Right atrium auricular region (tissue), 2 donors: ENCODE results near the gene LTK. TPM values are rescaled to one million over a fixed set of nuclear protein-coding genes. Genes with fewer than 3 reads are reported as not detected.
A peak's percentile ranks its signal among the peaks of the same experiment; 100 is the strongest.

Experiments used
- DNase-seq: peaks from one replicate; pipeline ENCODE4 v3.0.0-alpha.2; 2019; ENCODE audit warnings: low spot score
- H3K27ac ChIP-seq, 2 donors: fragments of 200-600 bp; sonication (generic); 1 replicate in 1 of 2; 2 replicates in 1 of 2; pipeline ENCODE4 v1.5.1; 2016 to 2019
- H3K27me3 ChIP-seq, 2 donors: fragments of 200-600 bp; sonication (generic); one replicate each; pipeline versions ENCODE4 v1.5.1 to v1.6.0; 2017 to 2019
- H3K36me3 ChIP-seq: fragments of 200-600 bp; sonication (generic); one replicate; pipeline ENCODE4 v1.5.1; 2016
- H3K4me1 ChIP-seq, 2 donors: fragments of 200-600 bp; sonication (generic); one replicate each; pipeline versions ENCODE4 v1.5.1 to v1.6.0; 2017 to 2019
- H3K4me3 ChIP-seq, 2 donors: fragments of 200-600 bp; sonication (generic); 1 replicate in 1 of 2; 2 replicates in 1 of 2; pipeline ENCODE4 v1.5.1; 2017 to 2019; ENCODE audit warnings: mild to moderate bottlenecking in 1 of 2, moderate library complexity in 1 of 2
- H3K9me3 ChIP-seq, 2 donors: fragments of 200-600 bp; sonication (generic); one replicate each; pipeline ENCODE4 v1.5.1; 2019
- CTCF ChIP-seq, 2 donors: fragments of 200-600 bp; sonication (generic); IDR thresholded peaks; one replicate each; pipeline ENCODE4 v1.5.1; 2019; ENCODE audit warnings: antibody characterized with exemption in 2 of 2
- total RNA-seq, 2 donors: library from RNA; depleted of rRNA; stranded (reverse); fragments of >200 nt; gene quantifications; one replicate each; pipeline ENCODE4 v1.1.0, GENCODE V29; 2016

LTK gene
- total RNA-seq, 2 donors from 2014 or later: 0.98 TPM; not detected in 1

- TF ChIP-seq CTCF (IDR thresholded peaks at IDR 0.05): no peak
These were observed 9.5 kb upstream of the LTK start for GRCh38 chr15:41523097-41523496.

DNA sequence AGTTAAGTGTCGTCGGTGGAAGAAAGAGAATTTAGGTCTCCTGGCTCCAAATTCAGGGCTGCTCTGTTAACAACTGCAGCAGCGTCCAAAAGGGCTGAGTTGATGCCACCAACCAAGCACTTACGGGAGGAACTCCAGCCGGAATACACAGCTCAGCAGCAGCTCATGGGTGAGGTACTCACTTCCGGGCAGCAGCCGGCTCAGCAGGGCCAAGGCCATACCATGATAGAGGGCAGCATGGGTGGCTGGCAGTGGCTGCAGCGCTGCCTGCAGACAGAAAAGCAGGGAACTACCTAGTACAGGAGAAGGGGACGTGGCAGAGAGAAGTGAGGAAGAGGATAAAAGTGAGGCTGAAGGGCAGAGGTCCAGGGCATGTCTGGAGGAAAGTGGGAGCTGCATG lies 8.0 kb upstream of the LTK start:
- no peak for DNase-seq
- no peaks in the 10 kb centered on the region for H3K4me1 ChIP-seq
- H3K27me3 ChIP-seq: no peaks in the 10 kb centered on the region
- peaks cover 12% of the 10 kb centered on the region for H3K36me3 ChIP-seq
- H3K9me3 ChIP-seq: no peaks in the 10 kb centered on the region
- H3K27ac ChIP-seq: no peak overlapping the region
- H3K4me3 ChIP-seq: no peak overlapping the region
- no peak for TF ChIP-seq CTCF (IDR thresholded peaks at IDR 0.05)

More at GRCh38 chr15:41523097-41523496, 9.5 kb upstream of the LTK start:
- Histone ChIP-seq H3K4me3 (no peak overlapping the region), H3K27ac (no peak overlapping the region), H3K9me3 (no peaks in the 10 kb centered on the region), H3K27me3 (no peaks in the 10 kb centered on the region), H3K36me3 (peaks cover 27% of the 10 kb centered on the region), H3K4me1 (no peaks in the 10 kb centered on the region)
- no peak for DNase-seq

- Histone ChIP-seq H3K9me3 (no peaks in the 10 kb centered on the region), H3K4me3 (no peak overlapping the region), H3K36me3 (peaks cover 2% of the 10 kb centered on the region), H3K27ac (no peak overlapping the region), H3K27me3 (no peaks in the 10 kb centered on the region), H3K4me1 (no peaks in the 10 kb centered on the region)
- DNase-seq: no peak
- no peak for TF ChIP-seq CTCF (IDR thresholded peaks at IDR 0.05)
These were observed 7.0 kb upstream of the LTK start for GRCh38 chr15:41520636-41521035.

- Histone ChIP-seq H3K9me3 (no peaks in the 10 kb centered on the region), H3K4me1 (peaks cover 0 to 11% of the 10 kb centered on the region in 2 donors), H3K27ac (no peak overlapping the region), H3K36me3 (no peaks in the 10 kb centered on the region), H3K27me3 (peaks cover under 1 to 7% of the 10 kb centered on the region in 2 donors), H3K4me3 (no peak overlapping the region)
- DNase-seq: no peak
- no peak for TF ChIP-seq CTCF (IDR thresholded peaks at IDR 0.05)
These were observed 4.3 kb upstream of the LTK start for GRCh38 chr15:41517895-41518449.

- H3K27ac ChIP-seq: no peak overlapping the region
- no peaks in the 10 kb centered on the region for H3K36me3 ChIP-seq
- no peak for TF ChIP-seq CTCF (IDR thresholded peaks at IDR 0.05)
- DNase-seq: no peak
- peak overlapping the region; percentile 24 to 49 for H3K4me3 ChIP-seq
- no peaks in the 10 kb centered on the region for H3K9me3 ChIP-seq
- H3K27me3 ChIP-seq: peaks cover 16 to 21% of the 10 kb centered on the region in 2 donors
- peaks cover 0 to 29% of the 10 kb centered on the region in 2 donors for H3K4me1 ChIP-seq
These were observed 604 bp downstream of the LTK start for GRCh38 chr15:41512940-41513505.

GRCh38 chr15:41512512-41512939 lies 1.1 kb downstream of the LTK start:
- DNase-seq: no peak
- TF ChIP-seq CTCF (IDR thresholded peaks at IDR 0.05): no peak
- Histone ChIP-seq H3K36me3 (no peaks in the 10 kb centered on the region), H3K27me3 (peaks cover 16 to 21% of the 10 kb centered on the region in 2 donors), H3K4me1 (peaks cover 0 to 29% of the 10 kb centered on the region in 2 donors), H3K9me3 (no peaks in the 10 kb centered on the region), H3K4me3 (peak overlapping the region; percentile 24 to 49), H3K27ac (no peak overlapping the region)
